DMS153 treated with DMSO at 0.1 percent for 48 hours (cell line): ENCODE measurements around the gene RANBP9.

Experiments
- DNase-seq: peaks from one replicate; lab custom pipeline; 2025; ENCODE audit not compliant: unreplicated experiment; lab: John Stamatoyannopoulos, UW

RANBP9 gene

GRCh38 chr6:13604546-13605416 lies 106.9 kb downstream of the RANBP9 start:
- DNase-seq: no peak

- no peak for DNase-seq
These were observed 107.5 kb downstream of the RANBP9 start for GRCh38 chr6:13604135-13604534.

GRCh38 chr6:13600036-13600435 lies 111.6 kb downstream of the RANBP9 start:
- no peak for DNase-seq

DNA sequence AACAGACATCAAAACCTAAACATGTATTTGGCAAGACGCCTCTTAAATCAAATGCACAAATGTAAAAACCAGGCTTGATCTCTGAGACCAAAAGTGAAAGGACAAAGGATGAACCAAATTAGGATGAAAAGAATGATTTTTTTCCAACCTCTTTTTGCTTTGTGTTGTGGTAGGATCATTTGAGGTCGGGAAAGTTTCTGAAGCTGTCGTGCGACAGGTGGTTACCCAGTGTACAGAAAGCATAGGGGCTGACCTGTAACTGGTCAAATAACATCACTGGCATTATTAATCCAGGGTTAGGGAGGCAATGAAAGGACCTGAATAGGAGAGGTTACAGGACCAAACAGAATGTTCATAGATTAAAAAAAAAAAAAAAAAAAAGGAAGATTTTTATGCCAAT lies 114.6 kb downstream of the RANBP9 start:
- no peak for DNase-seq

DNA sequence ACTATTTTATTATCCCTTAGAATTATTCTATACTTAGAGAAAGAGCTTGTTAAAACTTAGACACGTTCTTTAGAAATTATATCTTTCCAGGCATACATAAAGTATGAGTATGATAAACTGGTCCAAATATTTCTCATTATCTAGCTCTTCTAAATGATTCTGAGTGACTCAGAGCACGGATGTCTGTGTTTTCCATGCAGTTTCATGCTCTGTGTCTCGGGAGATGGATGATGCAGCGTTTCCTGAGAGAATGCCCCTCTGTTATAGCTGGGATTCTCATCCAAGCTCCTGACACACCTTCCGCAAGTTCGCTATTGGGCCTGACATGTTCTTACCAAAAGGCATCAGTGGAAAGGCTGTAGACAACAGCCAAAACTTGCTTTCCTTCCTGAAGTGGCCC lies 117.9 kb downstream of the RANBP9 start:
- DNase-seq: no peak

GRCh38 chr6:13593103-13593502 lies 118.5 kb downstream of the RANBP9 start:
- no peak for DNase-seq

DNA sequence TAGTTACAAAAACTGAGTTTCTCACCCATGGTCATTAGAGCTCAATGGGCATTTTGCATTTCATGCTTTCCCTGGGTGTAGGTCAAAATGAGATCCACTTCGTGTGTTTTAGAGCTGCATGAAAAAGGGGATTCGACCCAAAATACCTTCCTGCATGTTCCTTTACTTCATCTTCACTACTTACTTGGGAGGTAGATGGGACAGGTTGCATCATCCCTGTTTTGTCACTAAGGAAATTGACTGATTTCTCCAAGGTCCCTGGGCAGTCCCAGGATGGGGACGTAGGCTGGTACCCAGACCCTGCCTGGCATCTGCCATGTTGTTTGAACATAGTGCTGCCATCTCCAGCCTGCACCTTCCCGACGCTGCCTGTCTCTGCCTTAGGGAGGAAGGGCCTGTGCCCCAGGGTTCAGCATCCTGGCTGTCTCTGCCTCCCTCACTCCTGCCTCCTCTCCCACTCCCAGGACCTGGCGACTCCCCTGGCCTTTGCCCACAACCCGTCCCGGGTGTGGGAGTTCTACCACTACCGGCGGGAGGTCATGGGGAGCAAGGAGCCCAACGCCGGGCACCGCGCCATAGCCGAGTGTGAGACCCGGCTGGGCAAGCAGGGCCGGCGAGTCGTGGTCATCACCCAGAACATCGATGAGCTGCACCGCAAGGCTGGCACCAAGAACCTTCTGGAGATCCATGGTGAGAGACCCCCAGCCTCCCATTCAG lies 120.3 kb downstream of the RANBP9 start:
- DNase-seq: no peak

- no peak for DNase-seq
These were observed 121.0 kb downstream of the RANBP9 start for GRCh38 chr6:13590574-13591153.

GRCh38 chr6:13589801-13590200 lies 121.8 kb downstream of the RANBP9 start:
- no peak for DNase-seq

DNA sequence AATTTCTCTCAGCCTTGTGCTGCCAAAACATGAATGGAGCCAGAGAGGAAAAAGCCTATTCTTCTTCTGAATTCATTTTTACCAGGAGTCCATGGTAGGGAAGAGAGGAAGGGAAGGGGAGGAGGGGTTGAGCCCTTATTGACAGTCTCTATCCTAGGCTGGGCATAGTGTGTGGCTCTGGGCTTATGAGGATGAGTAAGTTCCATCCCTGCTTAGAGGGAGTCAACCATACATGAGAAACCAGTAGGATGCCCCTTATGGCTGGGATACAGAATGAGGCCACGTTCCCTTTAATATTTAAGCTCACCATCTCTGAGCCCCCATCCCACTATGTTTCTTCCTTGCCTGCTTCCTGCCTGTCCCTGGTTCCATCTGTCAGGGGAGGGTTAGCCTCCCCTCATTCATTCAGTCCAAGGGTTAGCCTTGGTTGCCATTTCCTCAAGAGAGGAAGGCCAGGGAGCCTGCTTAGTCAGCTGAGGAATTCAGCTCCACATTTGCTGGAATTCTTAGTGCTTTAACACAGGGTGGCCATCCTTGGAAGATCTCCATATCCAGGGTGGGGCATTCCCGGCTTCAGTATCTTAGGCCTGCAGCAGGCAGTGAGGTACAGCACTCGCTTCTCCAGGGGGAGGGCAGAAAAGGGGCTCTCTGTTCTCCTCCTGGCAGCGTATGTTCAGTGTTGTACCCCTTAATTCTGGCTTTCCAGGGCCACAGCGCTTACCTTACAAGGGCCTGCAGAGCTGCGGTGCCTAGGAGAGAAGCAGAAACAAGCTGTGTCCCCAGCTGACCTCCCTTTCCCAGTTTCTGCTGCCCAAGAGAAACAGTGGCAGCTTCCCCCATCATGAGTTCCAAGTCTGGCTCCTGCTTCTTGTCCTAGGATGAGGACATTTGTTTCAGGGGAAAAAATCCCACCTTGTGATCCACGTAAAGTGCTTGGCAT lies 124.8 kb downstream of the RANBP9 start:
- DNase-seq: no peak

DNA sequence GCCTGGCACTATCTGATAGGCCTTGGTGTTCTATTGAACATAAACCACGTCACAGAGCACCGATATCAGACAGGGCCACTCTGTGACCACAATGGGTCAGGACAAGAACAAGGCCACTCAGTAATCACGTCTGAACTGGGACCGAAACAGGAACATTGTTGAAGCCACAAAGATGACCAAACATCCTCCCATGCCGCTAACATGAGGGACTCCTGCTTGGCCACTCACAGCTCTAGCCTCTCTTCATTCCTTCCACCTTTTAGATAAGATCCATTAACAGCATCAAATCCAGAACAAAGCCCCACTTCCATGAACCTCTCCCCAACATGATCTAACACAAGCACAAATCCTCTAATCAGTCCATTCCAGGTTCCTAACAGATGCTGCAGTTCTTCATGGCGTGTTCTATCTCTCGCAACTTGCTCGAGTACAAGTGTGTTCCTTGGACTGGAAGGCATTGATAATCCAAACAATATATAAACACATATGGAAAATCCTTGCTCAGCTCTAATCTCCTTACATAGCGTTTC lies 129.9 kb downstream of the RANBP9 start:
- no peak for DNase-seq

GRCh38 chr6:13579911-13580310 lies 131.7 kb downstream of the RANBP9 start:
- no peak for DNase-seq

DNA sequence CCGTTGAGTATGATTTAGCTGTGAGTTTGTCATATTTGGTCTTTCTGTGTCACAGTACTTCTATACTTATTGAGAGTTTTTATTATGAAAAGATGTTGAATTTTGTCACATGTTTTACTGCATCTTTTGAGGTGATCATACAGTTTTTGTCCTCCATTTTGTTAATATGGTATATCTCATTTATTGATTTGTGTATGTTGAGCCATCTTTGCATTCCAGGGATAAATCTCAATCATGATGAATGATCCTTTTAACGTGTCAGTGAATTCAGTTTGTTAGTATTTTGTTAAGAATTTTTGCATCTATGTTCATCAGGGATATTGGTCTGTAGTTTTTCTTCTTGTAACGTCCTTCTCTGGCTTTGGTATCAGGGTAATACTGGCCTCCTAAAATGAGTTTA lies 133.7 kb downstream of the RANBP9 start:
- DNase-seq: no peak

- no peak for DNase-seq
These were observed 135.6 kb downstream of the RANBP9 start for GRCh38 chr6:13576017-13576416.

DNA sequence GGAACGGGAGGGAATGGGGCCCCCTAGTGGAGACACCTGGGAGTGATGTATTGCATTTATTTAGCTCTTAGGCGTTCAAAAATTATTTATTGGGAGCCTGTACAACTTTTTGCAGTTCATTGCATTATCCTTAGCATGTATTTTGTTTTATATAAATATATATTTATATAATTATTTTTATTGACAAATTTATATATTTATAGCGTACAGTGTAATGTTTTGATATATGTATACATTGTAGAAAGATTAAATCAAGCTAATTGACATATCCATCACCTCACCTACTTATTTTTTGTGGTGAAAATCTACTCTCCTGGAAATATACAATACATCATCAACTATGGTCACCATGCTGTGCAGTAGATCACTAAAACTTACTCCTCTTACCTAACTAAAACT lies 136.3 kb downstream of the RANBP9 start:
- DNase-seq: no peak

DNA sequence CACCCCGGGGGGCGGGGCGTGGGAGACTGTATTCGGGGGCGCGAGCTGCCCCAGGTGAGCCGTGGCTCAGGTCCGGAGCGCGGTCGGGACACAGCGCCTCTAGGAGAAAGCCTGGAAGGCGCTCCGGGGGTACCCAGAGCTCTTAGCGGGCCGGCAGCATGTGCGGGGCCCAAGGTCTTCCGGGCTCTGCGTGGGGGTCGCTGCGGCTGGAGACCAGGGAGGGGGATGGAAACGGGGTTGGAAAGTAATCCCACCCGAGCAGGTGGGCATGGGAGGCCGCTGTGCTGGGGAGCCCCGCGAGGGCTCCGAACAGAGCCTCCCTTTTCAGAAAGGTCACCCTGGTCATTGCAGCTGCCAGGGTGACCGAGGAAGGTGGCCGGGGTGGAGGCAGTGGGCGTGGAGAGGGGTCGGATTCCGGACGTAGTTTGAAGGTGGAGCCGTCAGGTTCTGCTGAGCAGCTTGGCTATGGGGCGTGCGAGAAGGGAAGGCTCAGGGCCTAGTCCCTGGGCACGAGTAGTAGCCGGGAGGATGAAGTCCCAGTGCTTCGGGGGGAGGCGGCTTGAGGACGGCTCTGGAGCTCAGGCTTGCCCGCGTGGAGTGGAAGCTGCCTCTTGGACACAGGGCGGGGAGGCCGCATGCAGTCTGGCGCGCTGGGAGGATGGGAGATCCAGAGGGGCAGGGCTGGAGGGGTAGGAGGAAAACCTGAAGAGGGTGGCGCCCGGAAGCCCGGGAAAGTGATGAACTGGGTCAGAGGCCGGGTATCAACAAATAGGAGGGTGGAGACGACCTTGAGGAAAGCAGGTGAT lies 136.9 kb downstream of the RANBP9 start, which contains the start of gene SIRT5:
Gene SIRT5, plus strand, starts transcription at position 31 of the 806 bp plus-strand sequence. CDS start 9,510 bp downstream, outside the sequence.
- DNase-seq: peak; percentile 55

DNA sequence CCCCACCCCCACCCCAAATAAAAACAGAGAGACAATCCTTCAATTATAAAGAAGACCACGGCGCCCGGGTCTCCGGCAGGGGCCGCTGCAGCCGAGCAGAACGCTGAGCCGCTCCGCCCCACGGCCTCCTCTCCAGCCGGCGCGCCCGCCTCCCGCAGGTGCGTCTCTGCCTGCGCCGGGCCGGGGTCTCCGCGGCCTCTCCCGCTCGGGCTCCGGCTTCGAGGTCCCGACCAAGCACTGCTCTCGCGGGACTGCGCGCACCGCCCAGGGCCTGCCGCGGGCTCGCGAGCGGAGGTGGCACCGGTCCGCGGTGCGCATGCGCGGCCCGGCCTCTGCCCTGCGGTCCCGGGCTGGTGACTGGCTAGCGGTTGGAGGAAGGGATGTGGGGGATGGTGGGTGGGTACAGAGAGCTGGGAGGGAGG lies 137.5 kb downstream of the RANBP9 start:
- peak; percentile 30 for DNase-seq

DNA sequence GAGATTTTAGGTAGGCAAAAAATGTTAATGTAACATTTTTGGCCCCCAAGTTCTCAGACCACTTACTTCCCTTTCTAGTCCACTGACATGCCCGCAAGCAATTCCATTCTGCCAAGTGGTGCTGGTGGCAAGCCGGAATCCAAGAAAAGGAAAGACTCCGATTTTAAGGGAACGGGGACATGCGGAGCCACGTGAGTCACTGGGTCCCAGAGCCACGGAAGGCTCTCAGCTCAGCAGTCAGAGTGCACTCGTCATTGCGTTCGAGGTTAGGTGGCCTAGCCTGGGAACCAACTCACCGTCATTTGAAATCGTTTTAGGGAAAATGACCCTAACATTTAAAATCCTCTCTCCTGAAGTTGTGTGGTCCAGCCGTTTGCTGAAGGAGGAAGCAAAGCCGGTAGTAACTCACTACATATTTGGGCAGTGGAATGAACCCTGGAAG lies 137.9 kb downstream of the RANBP9 start:
- no peak for DNase-seq

- no peak for DNase-seq
These were observed 138.5 kb downstream of the RANBP9 start for GRCh38 chr6:13572951-13573654.
